NCI-H1436 (cell line): ENCODE results near the gene PRSS57.

Experiments
- DNase-seq: peaks from one replicate; lab custom pipeline; 2025; lab: John Stamatoyannopoulos, UW

PRSS57 gene

GRCh38 chr19:638906-639252 lies 56.4 kb downstream of the PRSS57 start:
- DNase-seq, result no peak
